DND-41 (cell line): ENCODE measurements around the gene MAPKAPK3.

ENCODE experiments used
- ATAC-seq: fragments of 200-7000 bp; cut with Tn5 transposase; 3 replicates; pipeline ENCODE4 v1.9.1; 2021; ENCODE audit warnings: low read depth; ENCODE audit not compliant: insufficient read depth
- DNase-seq: peaks from one replicate; pipeline ENCODE4 v3.0.0-alpha.2; 2020
- H2AFZ ChIP-seq: 2 replicates; pipeline ENCODE4 v1.6.0; 2012; ENCODE audit warnings: low read depth, low read length
- H3K27ac ChIP-seq: 2 replicates; pipeline ENCODE4 v1.5.1; 2012; ENCODE audit warnings: low read length, inconsistent platforms
- H3K27me3 ChIP-seq: fragments of 200-600 bp; sonication (generic); 2 replicates; pipeline ENCODE4 v1.6.0; 2012; ENCODE audit warnings: low read length, mild to moderate bottlenecking, inconsistent platforms; ENCODE audit not compliant: insufficient read depth, poor library complexity
- H3K36me3 ChIP-seq: 2 replicates; pipeline ENCODE4 v1.5.1; 2012; ENCODE audit warnings: low read length, inconsistent platforms; ENCODE audit not compliant: insufficient read depth
- H3K4me1 ChIP-seq: 2 replicates; pipeline ENCODE4 v1.5.1; 2012; ENCODE audit warnings: mild to moderate bottlenecking, low read length; ENCODE audit not compliant: insufficient read depth
- H3K4me2 ChIP-seq: 2 replicates; pipeline ENCODE4 v1.6.0; 2012; ENCODE audit warnings: mild to moderate bottlenecking, moderate library complexity, low read length, inconsistent platforms; ENCODE audit not compliant: insufficient read depth
- H3K4me3 ChIP-seq, 2 experiments: fragments of 200-600 bp in 1 of 2; shearing (Covaris generic) in 1 of 2; 2 replicates each; pipeline ENCODE4 v1.5.1; 2012 to 2016; ENCODE audit warnings: inconsistent platforms in 2 of 2, low read length in 2 of 2, mild to moderate bottlenecking in 2 of 2, low read depth in 1 of 2, moderate library complexity in 1 of 2
- H3K79me2 ChIP-seq: 2 replicates; pipeline ENCODE4 v1.6.0; 2012; ENCODE audit warnings: low read length, inconsistent platforms; ENCODE audit not compliant: insufficient read depth
- H3K9ac ChIP-seq: 2 replicates; pipeline ENCODE4 v1.6.0; 2012; ENCODE audit warnings: low read depth, mild to moderate bottlenecking, inconsistent platforms, low read length, moderate library complexity
- H3K9me3 ChIP-seq: 2 replicates; pipeline ENCODE4 v1.5.1; 2012; ENCODE audit warnings: low read length, moderate library complexity, mild to moderate bottlenecking, inconsistent platforms; ENCODE audit not compliant: insufficient read depth, severe bottlenecking
- H4K20me1 ChIP-seq: 2 replicates; pipeline ENCODE4 v1.6.0; 2012; ENCODE audit warnings: low read length; ENCODE audit not compliant: insufficient read depth
- CTCF ChIP-seq: IDR thresholded peaks from 2 replicates; pipeline ENCODE4 v1.5.1; 2012; ENCODE audit warnings: borderline replicate concordance, low read length, moderate library complexity, mild to moderate bottlenecking; ENCODE audit not compliant: poor library complexity, severe bottlenecking; ENCODE audit errors: extremely low read depth
- EZH2 ChIP-seq: IDR thresholded peaks from 3 replicates; pipeline ENCODE4 v1.6.1; 2012; ENCODE audit warnings: borderline replicate concordance, low read depth, mild to moderate bottlenecking, moderate library complexity, low read length, inconsistent platforms; ENCODE audit not compliant: severe bottlenecking

Gene MAPKAPK3

GRCh38 chr3:50585919-50586762 lies 30.8 kb upstream of the MAPKAPK3 start:
- Histone ChIP-seq H3K4me1 (peaks cover 69% of the 10 kb centered on the region), H3K36me3 (peaks cover 60% of the 10 kb centered on the region), H3K4me2 (peak overlapping the region; percentile 2; the same call in 1 of the 2 replicates), H3K27me3 (no peaks in the 10 kb centered on the region), H2AFZ (no peak overlapping the region), H3K4me3 (no peak overlapping the region), H4K20me1 (no peaks in the 10 kb centered on the region), H3K79me2 (peaks cover 28% of the 10 kb centered on the region), H3K27ac (peak overlapping the region; percentile 96), H3K9me3 (no peaks in the 10 kb centered on the region), H3K9ac (peak overlapping the region; percentile 53)
- TF ChIP-seq EZH2 (no peak), CTCF (no peak)
- no peak for ATAC-seq
- DNase-seq: no peak

GRCh38 chr3:50586763-50587070 lies 30.2 kb upstream of the MAPKAPK3 start:
- ATAC-seq (no peak), DNase-seq (peak; percentile 75)
- Histone ChIP-seq H3K9me3 (no peaks in the 10 kb centered on the region), H3K4me2 (peak overlapping the region; percentile 2; the same call in 1 of the 2 replicates), H3K4me3 (no peak overlapping the region), H3K27ac (peak overlapping the region; percentile 96), H4K20me1 (no peaks in the 10 kb centered on the region), H3K9ac (peak overlapping the region; percentile 53), H3K79me2 (peaks cover 34% of the 10 kb centered on the region), H3K4me1 (peaks cover 74% of the 10 kb centered on the region), H3K27me3 (no peaks in the 10 kb centered on the region), H3K36me3 (peaks cover 55% of the 10 kb centered on the region), H2AFZ (no peak overlapping the region)
- no peak for TF ChIP-seq EZH2
- no peak for TF ChIP-seq CTCF

DNA sequence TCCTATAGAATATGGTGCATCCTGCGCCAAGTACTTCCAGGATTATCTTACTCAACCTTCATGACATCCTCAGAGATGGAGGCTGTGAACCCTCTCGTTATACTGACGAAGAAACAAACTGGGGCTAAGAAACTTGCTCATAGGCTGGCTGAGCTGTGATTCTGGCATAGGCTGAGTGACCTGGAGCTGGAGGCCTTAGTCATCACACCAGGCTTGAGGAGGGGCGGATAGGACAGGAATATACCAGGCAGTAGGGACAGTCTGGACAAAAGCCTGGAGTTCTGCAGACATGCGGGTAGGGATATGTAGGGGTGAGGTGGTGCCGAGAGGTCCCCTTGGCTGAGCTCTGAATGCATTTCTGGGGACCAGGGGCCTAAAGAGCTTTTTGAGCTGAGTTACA lies 29.6 kb upstream of the MAPKAPK3 start:
- Histone ChIP-seq H3K36me3 (peaks cover 48% of the 10 kb centered on the region), H3K9ac (peak overlapping the region; percentile 53), H3K4me1 (peaks cover 81% of the 10 kb centered on the region), H3K4me3 (no peak overlapping the region), H3K27ac (peak overlapping the region; percentile 96), H3K4me2 (no peak overlapping the region), H3K9me3 (no peaks in the 10 kb centered on the region), H4K20me1 (no peaks in the 10 kb centered on the region), H3K27me3 (no peaks in the 10 kb centered on the region), H3K79me2 (peaks cover 39% of the 10 kb centered on the region), H2AFZ (no peak overlapping the region)
- no peak for ATAC-seq
- no peak for TF ChIP-seq CTCF
- no peak for TF ChIP-seq EZH2
- no peak for DNase-seq
